Naive B cell (primary cell): ENCODE results near the gene CISTR. TPM values are rescaled to one million over a fixed set of nuclear protein-coding genes. Genes with fewer than 3 reads are reported as not detected.

ENCODE experiments used
- ATAC-seq, 2 donors: fragments of 150-1000 bp; cut with Tn5 transposase; 2 replicates each; pipeline ENCODE4 v1.10.0; 2021; ENCODE audit warnings: low read depth in 2 of 2, mild to moderate bottlenecking in 2 of 2, moderate library complexity in 2 of 2
- DNase-seq: peaks from one replicate; pipeline ENCODE4 v3.0.0; 2022
- H3K27ac Mint-ChIP-seq, 6 donors: one replicate each; pipeline ENCODE4 v1.8.0; 2020 to 2022; ENCODE audit warnings: mild to moderate bottlenecking in 6 of 6, mixed read lengths in 6 of 6, moderate library complexity in 5 of 6, inconsistent platforms in 2 of 6
- H3K27me3 Mint-ChIP-seq, 3 donors: one replicate each; pipeline ENCODE4 v1.8.0; 2021 to 2022; ENCODE audit warnings: mixed read lengths in 3 of 3, mild to moderate bottlenecking in 1 of 3
- H3K36me3 Mint-ChIP-seq, 2 donors: one replicate each; pipeline ENCODE4 v1.8.0; 2020 to 2022; ENCODE audit warnings: mixed read lengths in 2 of 2, inconsistent platforms in 1 of 2, mild to moderate bottlenecking in 1 of 2
- H3K4me1 Mint-ChIP-seq, 3 donors: one replicate each; pipeline ENCODE4 v1.8.0; 2020 to 2022; ENCODE audit warnings: mixed read lengths in 3 of 3, inconsistent platforms in 1 of 3, mild to moderate bottlenecking in 1 of 3, moderate library complexity in 1 of 3
- H3K4me3 Mint-ChIP-seq, 8 donors: one replicate each; pipeline ENCODE4 v1.8.0; 2020 to 2022; ENCODE audit warnings: mild to moderate bottlenecking in 8 of 8, mixed read lengths in 8 of 8, moderate library complexity in 8 of 8, inconsistent platforms in 2 of 8
- H3K9me3 Mint-ChIP-seq, 7 donors: one replicate each; pipeline ENCODE4 v1.8.0; 2020 to 2022; ENCODE audit warnings: mixed read lengths in 7 of 7, mild to moderate bottlenecking in 5 of 7, inconsistent platforms in 2 of 7, moderate library complexity in 1 of 7
- polyA plus RNA-seq, 6 donors: library from polyadenylated mRNA; unstranded; fragments of 300-500 nt; fragmentation: Illumina TruSeq; gene quantifications; one replicate each; pipeline ENCODE4 v1.2.3, GENCODE V29; 2021; ENCODE audit warnings: low read depth in 6 of 6

Gene CISTR
- polyA plus RNA-seq, 6 donors from 2014 or later, result not detected

DNA sequence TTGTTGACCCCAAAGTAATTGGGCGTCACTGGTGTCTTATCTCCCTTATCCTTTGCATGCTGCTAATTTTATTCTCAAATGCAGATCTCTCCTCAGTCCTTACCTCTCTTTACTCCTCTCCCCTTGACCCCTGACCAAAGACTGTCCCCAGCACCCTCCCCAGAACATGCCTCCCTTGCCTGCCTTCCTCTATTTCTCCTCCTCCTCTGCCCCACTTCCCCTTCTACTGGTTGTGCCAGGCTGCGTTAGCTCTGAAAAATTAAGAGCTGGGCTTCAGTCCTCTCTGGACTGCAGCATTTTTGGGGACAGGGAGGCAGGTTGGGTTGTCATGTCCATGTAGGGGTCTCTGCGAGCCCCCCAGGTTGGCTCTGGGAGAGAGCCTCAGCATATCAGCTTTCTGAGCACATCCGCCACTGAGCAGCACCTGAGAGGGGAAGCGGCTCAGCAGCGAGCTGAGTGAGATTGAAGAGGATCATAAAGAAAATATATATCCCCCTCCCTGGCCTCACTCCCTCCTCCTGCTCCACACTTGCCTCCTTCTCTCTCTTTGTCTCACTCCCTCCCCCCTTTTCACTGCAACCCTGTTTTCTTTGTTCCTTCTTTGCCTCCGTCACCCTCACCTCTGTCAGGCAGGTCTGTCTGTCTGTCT, 6.4 kb upstream of the CISTR start:
- Mint-ChIP-seq H3K9me3 (peaks cover 0 to 1% (median 0%) of the 10 kb centered on the region in 7 donors), H3K36me3 (peaks cover 0 to 3% of the 10 kb centered on the region in 2 donors), H3K4me1 (peaks cover 0 to 28% (median 28%) of the 10 kb centered on the region in 3 donors), H3K27ac (no peak overlapping the region), H3K4me3 (peak overlapping the region in 2 of 8 donors; percentile 1), H3K27me3 (peaks cover 22 to 53% (median 51%) of the 10 kb centered on the region in 3 donors)
- DNase-seq, result no peak
- ATAC-seq, result no peak

- peak overlapping the region in 1 of 6 donors; percentile 17 for H3K27ac Mint-ChIP-seq
- H3K36me3 Mint-ChIP-seq, result no peaks in the 10 kb centered on the region
- ATAC-seq, result peak in 1 of 2 donors; percentile 24
- peak overlapping the region in 4 of 8 donors; percentile 21 to 82 (median 54) for H3K4me3 Mint-ChIP-seq
- peaks cover 16 to 43% (median 41%) of the 10 kb centered on the region in 3 donors for H3K27me3 Mint-ChIP-seq
- peak; percentile 66 for DNase-seq
- H3K4me1 Mint-ChIP-seq, result peaks cover 0 to 28% (median 28%) of the 10 kb centered on the region in 3 donors
- peaks cover 0 to 1% (median 0%) of the 10 kb centered on the region in 7 donors for H3K9me3 Mint-ChIP-seq
These were observed 5.5 kb upstream of the CISTR start for GRCh38 chr12:53757101-53757770.

GRCh38 chr12:53756300-53757100, 4.7 kb upstream of the CISTR start:
- ATAC-seq (no peak), DNase-seq (no peak)
- H3K27me3 Mint-ChIP-seq, result peaks cover 14 to 38% (median 35%) of the 10 kb centered on the region in 3 donors
- H3K36me3 Mint-ChIP-seq, result no peaks in the 10 kb centered on the region
- H3K4me1 Mint-ChIP-seq, result peaks cover 0 to 28% (median 28%) of the 10 kb centered on the region in 3 donors
- H3K27ac Mint-ChIP-seq, result no peak overlapping the region
- peak overlapping the region in 4 of 8 donors; percentile 21 to 62 (median 36) for H3K4me3 Mint-ChIP-seq
- peaks cover 0 to 1% (median 0%) of the 10 kb centered on the region in 7 donors for H3K9me3 Mint-ChIP-seq

GRCh38 chr12:53755893-53756292, 4.1 kb upstream of the CISTR start:
- H3K27me3 Mint-ChIP-seq, result peaks cover 10 to 31% (median 29%) of the 10 kb centered on the region in 3 donors
- peaks cover 0 to 28% (median 28%) of the 10 kb centered on the region in 3 donors for H3K4me1 Mint-ChIP-seq
- ATAC-seq (no peak), DNase-seq (no peak)
- peak overlapping the region in 2 of 8 donors; percentile 45 to 62 for H3K4me3 Mint-ChIP-seq
- peak overlapping the region in 1 of 6 donors; percentile 24 for H3K27ac Mint-ChIP-seq
- no peaks in the 10 kb centered on the region for H3K36me3 Mint-ChIP-seq
- peaks cover 0 to 1% (median 0%) of the 10 kb centered on the region in 7 donors for H3K9me3 Mint-ChIP-seq

GRCh38 chr12:53755451-53755891, 3.7 kb upstream of the CISTR start:
- H3K27ac Mint-ChIP-seq, result no peak overlapping the region
- no peaks in the 10 kb centered on the region for H3K36me3 Mint-ChIP-seq
- DNase-seq, result no peak
- H3K9me3 Mint-ChIP-seq, result peaks cover 0 to 1% (median 0%) of the 10 kb centered on the region in 7 donors
- ATAC-seq, result no peak
- H3K4me1 Mint-ChIP-seq, result peaks cover 0 to 28% (median 28%) of the 10 kb centered on the region in 3 donors
- peaks cover 9 to 27% (median 25%) of the 10 kb centered on the region in 3 donors for H3K27me3 Mint-ChIP-seq
- peak overlapping the region in 2 of 8 donors; percentile 7 to 45 for H3K4me3 Mint-ChIP-seq

GRCh38 chr12:53754633-53755264, 3.0 kb upstream of the CISTR start:
- Mint-ChIP-seq H3K27ac (no peak overlapping the region), H3K36me3 (no peaks in the 10 kb centered on the region), H3K27me3 (peaks cover 9 to 20% (median 18%) of the 10 kb centered on the region in 3 donors), H3K9me3 (peaks cover 0 to 1% (median 0%) of the 10 kb centered on the region in 7 donors), H3K4me3 (no peak overlapping the region), H3K4me1 (peaks cover 0 to 28% (median 28%) of the 10 kb centered on the region in 3 donors)
- no peak for DNase-seq
- no peak for ATAC-seq

DNA sequence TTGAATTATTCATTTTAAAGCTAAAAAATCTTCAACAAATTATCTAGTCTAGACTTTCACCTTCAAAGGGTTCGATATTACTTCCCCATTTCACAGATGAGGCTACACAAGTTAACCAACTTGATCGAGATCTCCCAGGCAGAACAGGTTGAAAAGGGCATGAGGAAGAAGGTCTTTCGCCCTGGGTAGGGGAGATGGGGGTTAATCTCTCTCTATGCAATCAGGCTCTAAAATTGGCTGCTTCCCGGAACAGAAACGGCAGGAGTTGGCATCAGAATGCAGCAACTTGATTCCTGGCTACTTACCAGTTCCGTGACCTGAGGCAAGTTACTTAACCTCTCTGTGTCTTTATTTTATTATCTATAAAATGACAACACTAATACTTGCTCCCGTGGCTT, 2.4 kb upstream of the CISTR start:
- H3K4me3 Mint-ChIP-seq, result no peak overlapping the region
- no peaks in the 10 kb centered on the region for H3K36me3 Mint-ChIP-seq
- peaks cover 9 to 14% (median 12%) of the 10 kb centered on the region in 3 donors for H3K27me3 Mint-ChIP-seq

GRCh38 chr12:53752621-53753020, 842 bp upstream of the CISTR start:
- Mint-ChIP-seq H3K9me3 (no peaks in the 10 kb centered on the region), H3K4me1 (peaks cover 0 to 18% (median 16%) of the 10 kb centered on the region in 3 donors), H3K36me3 (no peaks in the 10 kb centered on the region), H3K27me3 (peaks cover 0 to 2% (median 0%) of the 10 kb centered on the region in 3 donors), H3K27ac (no peak overlapping the region), H3K4me3 (no peak overlapping the region)
- ATAC-seq (no peak), DNase-seq (no peak)

More for the DNA sequence above, 2.4 kb upstream of the CISTR start:
- H3K9me3 Mint-ChIP-seq, result peaks cover 0 to 1% (median 0%) of the 10 kb centered on the region in 7 donors
- peak; percentile 66 to 71 for ATAC-seq
- H3K27ac Mint-ChIP-seq, result no peak overlapping the region
- H3K4me1 Mint-ChIP-seq, result peaks cover 0 to 28% (median 28%) of the 10 kb centered on the region in 3 donors
- peak; percentile 66 for DNase-seq

GRCh38 chr12:53752192-53752601, 418 bp upstream of the CISTR start:
- DNase-seq (no peak), ATAC-seq (no peak)
- Mint-ChIP-seq H3K4me1 (peaks cover 0 to 21% (median 16%) of the 10 kb centered on the region in 3 donors), H3K27me3 (peaks cover 0 to 6% (median 0%) of the 10 kb centered on the region in 3 donors), H3K4me3 (no peak overlapping the region), H3K36me3 (no peaks in the 10 kb centered on the region), H3K9me3 (no peaks in the 10 kb centered on the region), H3K27ac (no peak overlapping the region)

GRCh38 chr12:53750812-53751335, 905 bp downstream of the CISTR start:
- H3K9me3 Mint-ChIP-seq, result no peaks in the 10 kb centered on the region
- DNase-seq (peak; percentile 49), ATAC-seq (peak; percentile 26 to 28)
- H3K36me3 Mint-ChIP-seq, result no peaks in the 10 kb centered on the region
- peak overlapping the region in 2 of 6 donors; percentile 79 to 85 for H3K27ac Mint-ChIP-seq
- no peak overlapping the region for H3K4me3 Mint-ChIP-seq
- peaks cover 0 to 15% (median 5%) of the 10 kb centered on the region in 3 donors for H3K27me3 Mint-ChIP-seq
- peaks cover 3 to 23% (median 6%) of the 10 kb centered on the region in 3 donors for H3K4me1 Mint-ChIP-seq

DNA sequence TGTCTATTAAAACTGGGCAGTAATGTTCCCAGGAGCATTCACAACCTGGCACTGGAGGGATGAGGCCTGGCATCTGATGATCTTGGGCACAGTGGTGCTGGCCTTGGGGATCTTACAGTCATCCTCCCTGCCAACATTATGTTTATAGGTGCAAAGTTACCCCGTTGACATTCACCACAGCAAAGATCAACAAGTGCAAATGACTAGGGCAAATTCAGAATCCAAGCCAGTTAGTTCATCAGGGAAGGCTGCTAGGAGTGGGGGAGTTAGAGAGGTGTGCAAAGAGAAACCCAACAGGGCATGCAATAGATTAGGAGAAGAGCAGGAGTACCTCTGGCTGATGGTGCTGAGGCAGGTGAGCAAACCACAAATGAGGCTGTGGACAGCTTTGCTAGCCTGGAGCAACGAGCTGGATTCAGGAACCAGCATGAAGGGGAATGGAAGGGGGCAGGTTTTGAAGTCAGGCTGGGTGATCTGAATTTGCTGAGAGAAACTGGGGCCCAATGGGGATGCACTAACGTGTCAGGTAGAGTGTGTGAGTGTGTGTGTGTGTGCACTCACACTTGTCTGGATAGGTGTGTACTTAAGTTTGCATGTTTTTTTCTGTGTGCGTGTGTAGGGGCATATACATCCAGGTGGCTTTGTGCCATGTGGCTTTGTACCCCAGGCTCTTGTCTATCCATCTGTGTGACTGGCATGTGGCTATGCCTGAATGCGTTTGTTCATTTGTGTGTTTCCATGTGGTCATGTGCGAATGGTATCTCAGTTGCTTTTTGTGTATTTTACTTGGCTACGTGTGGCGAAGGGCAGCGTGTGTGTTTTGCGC, 1.6 kb downstream of the CISTR start:
- H3K9me3 Mint-ChIP-seq, result no peaks in the 10 kb centered on the region

More for the DNA sequence above, 1.6 kb downstream of the CISTR start:
- Mint-ChIP-seq H3K4me1 (peaks cover 0 to 20% (median 3%) of the 10 kb centered on the region in 3 donors), H3K27ac (peak overlapping the region in 1 of 6 donors; percentile 79), H3K4me3 (no peak overlapping the region), H3K27me3 (peaks cover 0 to 20% (median 12%) of the 10 kb centered on the region in 3 donors), H3K36me3 (no peaks in the 10 kb centered on the region)
- DNase-seq (no peak), ATAC-seq (no peak)
